ENCODE measurements around the gene MITF.

DNA sequence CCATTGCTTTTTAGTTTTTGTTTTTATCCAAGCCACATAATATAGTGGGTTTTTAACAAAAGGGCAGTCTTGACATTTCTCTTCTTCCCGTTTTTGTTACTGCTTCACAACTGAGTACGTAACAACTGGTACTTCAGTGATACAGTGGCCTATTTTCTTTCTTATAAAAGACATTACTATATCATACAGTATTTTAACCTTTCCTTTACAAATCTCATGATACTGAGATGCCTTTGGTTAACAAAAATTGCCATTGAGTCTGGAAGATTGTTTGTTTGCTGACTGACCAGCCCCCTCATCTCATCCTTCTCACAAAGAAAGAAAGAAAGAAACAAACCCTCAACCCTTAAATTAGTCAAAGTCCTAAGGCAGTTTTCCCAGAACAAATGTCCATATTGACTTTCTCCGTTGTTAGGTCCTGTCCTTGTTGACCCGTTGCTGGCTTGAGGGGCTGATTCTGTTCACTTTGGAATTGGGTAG lies 183.3 kb downstream of the MITF start:
- TF ChIP-seq, protein P1, sequence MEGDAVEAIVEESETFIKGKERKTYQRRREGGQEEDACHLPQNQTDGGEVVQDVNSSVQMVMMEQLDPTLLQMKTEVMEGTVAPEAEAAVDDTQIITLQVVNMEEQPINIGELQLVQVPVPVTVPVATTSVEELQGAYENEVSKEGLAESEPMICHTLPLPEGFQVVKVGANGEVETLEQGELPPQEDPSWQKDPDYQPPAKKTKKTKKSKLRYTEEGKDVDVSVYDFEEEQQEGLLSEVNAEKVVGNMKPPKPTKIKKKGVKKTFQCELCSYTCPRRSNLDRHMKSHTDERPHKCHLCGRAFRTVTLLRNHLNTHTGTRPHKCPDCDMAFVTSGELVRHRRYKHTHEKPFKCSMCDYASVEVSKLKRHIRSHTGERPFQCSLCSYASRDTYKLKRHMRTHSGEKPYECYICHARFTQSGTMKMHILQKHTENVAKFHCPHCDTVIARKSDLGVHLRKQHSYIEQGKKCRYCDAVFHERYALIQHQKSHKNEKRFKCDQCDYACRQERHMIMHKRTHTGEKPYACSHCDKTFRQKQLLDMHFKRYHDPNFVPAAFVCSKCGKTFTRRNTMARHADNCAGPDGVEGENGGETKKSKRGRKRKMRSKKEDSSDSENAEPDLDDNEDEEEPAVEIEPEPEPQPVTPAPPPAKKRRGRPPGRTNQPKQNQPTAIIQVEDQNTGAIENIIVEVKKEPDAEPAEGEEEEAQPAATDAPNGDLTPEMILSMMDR (IDR thresholded peaks at IDR 0.05): no peak
- TF ChIP-seq ZFX (IDR thresholded peaks at IDR 0.05; ENCODE audit: borderline replicate concordance): no peak
